D341Med (cell line): ENCODE results near the gene LMF1.
"Not testable (repeated sequence)": the region's sequence is repeated elsewhere in the genome, so short reads cannot be mapped to it uniquely, and the experiment has no call there.

ENCODE experiments used
- DNase-seq: peaks from one replicate; pipeline ENCODE4 v3.0.0; 2012; ENCODE audit warnings: low spot score

Gene LMF1

DNA sequence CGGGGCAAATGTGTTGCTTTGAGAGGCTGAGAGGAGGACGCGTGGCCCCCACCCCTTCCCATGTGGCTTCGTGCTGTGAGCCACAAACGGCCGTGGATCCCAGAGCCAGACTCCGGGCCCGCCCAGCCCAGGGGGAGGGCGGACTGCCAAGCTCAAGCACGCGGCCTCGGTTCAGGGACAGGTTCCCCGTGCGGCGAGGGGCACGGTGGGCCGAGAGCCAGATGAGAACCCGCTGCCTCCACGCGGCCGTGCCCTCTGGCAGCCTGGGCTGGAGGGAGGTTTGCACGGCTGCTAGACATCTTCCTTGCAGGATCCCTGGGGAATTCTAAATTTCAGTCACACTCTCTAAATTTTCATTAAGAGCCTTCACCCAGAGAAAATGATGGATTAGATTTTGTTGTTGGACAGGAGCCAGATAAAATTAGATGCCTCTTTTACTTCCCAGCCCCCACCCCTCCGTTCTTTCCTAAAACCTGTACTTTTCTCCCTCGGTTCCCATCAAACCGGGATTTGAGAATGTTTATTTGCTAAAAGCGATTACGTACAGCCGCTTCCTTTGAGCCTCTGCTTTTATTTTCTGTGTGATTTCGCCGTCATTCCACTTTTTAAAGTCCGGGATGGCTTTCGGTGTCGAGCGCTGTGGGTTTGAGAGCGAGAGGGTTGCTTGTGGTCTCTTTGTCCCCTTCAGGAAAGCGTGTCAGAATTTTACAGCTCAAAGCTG is 145.3 kb downstream of the LMF1 start:
- peak; percentile 67 for DNase-seq

DNA sequence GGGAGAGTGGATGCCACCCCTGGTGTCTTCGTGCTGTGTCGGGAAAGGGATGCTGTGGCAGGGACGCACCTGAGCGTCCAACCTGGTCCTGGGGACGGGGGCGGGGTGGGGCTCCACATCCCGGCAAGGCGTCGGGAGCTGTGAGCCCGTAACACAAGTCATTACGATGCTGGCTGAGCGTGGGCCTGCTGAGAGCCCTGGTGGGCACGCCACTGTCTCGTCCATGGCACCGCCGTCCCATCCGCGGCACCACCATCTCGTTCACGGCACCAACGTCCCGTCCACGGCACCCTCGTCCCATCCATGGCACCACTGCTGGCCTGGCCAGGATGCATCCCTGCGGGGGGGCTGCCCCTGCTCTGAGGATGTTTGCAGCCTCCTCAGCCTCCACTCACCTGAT is 146.2 kb downstream of the LMF1 start:
- DNase-seq: no peak

DNA sequence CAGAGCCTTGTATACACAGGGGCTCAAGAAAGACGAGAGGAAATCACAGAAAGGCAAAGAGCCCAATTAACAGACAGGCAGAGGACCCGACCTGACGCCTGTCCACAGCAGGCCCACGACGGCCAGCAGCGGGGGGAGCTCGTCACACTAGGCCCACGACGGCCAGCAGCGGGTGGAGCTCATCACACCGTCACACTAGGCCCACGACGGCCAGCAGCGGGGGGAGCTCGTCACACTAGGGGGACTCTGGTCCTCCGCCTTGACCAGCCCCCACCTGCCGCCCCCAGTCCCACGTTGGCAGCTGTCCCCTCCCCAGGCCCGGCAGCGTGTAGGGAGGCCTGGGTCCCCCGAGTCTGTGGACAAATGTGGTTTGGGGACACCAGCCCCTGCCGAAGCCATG is 146.6 kb downstream of the LMF1 start:
- no peak for DNase-seq

DNA sequence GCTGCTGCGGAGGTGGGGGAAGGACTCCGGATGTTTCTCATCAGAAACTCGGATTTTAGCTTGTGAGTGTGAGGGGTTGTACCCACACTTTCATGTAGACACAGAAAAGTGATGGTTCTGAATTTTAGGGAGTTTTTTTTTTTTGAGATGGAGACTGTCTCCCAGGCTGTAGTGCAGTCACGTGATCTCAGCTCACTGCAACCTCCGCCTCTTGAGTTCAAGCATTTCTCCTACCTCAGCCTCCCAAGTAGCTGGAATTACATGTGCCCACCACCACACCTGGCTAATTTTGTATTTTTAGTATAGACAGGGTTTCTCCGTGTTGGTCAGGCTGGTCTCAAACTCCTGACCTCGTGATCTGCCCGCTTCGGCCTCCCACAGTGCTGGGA is 147.9 kb downstream of the LMF1 start:
- DNase-seq: no peak

DNA sequence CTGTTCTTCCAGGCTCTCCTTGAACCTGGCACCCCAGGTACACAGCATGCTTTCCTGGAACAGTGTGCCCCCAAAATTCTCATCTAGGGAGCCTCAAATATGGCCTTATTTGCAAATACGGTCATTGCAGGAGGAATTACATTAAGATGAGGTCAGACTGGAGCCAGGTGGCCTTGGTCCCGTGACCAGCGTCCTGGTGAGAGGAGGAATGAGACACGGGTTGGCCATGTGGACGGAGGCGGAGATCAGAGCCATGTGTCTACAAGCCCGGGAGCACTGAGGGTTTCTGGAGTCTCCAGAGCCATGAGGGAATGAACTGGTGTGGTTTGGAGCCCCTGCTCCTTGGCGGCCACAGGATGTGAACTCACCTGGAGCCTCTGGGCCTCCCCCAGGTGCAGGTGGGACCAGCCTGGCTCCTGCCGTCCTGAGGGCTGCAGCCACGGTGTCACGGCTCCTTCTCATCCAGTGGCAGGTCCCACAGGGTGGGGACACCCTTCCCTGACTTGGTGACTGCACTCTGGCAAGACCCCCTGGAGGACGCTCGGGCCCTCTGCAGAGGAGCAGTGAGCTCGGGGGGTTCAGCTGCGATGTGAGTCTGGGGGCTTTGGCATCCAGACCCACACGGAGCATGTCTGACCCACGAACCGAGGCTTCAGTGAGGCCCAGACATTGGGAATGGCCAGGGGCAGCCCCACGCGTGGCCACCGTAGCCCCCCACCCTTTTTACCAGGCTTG is 148.4 kb downstream of the LMF1 start:
- no peak for DNase-seq

DNA sequence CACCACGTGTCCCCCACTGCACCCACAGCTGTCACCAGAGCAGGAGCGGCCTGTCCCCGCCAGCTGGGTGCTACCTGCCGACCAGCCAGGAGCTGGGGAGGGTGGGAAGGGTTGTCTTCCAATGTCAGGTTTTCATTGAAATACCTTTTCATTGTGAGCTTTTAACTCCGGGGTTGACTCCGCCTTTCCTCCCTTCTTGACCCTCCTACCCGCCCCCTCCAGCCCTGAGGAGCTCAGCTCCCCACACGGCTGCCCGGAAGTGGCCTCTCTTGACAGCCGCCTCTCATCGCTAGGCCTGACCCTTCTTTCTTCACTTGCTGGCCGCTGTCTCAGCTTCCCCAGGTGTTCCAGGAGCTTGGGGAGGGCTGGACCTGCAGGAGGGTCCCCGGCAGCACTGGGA is 149.0 kb downstream of the LMF1 start:
- DNase-seq: no peak

DNA sequence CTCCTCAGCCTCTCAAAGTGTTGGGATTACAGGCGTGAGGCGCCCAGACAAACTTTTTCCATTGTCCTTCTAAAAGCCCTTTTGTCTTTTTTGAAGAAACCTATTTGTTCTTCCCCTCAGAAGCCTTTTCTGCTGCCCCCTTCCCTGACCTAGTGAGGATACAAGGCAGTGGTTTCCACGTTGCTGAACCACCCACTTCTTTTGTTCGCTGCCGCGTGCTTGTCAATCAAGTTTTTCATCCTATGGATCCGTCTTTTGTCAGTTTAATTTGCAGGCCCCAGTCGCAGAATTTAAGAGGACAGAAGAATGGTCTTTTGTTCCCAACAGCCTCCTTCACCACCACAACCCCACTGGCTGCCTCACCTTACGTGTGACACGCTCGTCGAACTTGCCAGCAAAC is 150.0 kb downstream of the LMF1 start:
- DNase-seq: no peak

DNA sequence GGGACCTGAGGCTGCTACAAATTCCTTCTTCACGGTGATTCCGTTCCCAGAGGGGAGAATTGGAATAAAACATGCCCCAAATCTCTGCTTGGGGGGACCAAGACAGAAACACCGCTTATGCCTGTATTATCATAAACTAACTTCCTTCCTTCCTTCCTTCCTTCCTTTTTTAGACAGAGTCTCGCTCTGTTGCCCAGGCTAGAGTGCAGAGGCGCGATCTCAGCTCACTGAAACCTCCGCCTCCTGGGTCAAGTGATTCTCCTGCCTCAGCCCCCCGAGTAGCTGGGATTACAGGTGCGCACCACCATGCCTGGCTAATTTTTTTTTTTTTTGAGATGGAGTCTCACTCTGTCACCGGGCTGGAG is 150.8 kb downstream of the LMF1 start:
- DNase-seq: not testable (repeated sequence)

DNA sequence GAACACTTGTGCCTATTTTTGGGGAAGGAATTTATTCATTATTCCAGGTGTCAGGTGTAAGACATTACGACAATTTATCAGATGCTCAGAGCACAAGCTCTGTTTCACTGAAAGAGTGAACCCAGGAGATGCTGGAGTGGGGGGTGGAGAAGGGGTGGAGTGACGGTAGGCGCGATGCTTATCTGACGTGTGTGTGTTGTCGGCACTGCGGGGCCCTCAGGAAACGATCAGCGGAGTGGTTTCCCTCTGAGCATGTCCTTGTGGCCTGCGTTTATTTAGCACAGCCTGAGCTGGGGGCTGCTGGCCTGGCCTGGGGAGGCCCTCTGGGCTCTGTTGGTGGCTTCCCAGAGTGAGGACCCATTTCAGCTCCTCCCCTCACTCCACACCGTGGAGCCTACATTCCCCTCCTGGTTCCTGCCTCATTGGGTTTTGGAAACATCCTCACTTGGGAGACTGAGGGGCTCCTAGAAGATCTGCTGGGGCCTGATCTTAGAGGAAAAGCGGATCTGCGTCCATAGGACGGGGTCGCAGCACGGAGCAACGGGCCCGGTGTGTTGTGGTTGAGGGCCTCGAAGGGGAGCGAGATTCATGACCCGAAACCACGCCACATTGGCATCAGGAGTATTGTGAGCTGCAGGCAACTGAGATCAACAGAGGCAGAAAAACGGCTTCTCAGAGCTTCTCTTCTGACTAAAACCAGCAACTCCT is 151.3 kb downstream of the LMF1 start:
- no peak for DNase-seq

DNA sequence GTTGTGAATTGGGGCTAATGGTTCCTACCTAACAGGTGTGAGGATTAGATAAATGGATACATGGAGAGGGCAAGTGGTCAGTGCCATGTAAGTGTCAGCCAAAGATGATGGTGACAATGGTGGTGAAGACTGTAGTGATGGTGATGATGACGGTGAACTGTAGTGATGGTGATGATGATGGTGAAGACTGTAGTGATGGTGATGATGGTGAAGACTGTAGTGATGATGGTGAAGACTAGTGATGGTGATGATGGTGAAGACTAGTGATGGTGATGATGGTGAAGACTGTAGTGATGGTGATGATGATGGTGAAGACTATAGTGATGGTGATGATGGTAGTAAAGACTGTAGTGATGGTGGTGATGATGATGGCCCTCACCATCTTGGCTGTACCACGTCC is 152.2 kb downstream of the LMF1 start:
- DNase-seq: no peak

DNA sequence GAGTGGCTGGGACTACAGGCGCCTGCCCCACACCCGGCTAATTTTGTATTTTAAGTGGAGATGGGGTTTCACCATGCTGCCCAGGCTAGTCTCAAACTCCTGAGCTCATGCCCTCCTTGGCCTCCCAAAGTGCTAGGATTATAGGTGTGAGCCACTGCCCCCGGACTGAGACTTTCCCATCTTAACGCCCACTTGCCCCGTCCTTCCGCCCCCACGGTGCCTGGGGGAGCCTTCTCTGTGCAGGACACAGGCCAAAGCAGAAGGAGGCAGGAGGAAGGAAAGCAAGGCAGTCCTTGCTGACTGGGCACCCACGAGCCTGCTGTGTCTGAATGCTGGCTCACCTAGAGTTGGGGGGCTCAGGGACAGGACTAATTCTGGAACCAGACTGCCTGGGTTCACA is 152.7 kb downstream of the LMF1 start:
- no peak for DNase-seq

DNA sequence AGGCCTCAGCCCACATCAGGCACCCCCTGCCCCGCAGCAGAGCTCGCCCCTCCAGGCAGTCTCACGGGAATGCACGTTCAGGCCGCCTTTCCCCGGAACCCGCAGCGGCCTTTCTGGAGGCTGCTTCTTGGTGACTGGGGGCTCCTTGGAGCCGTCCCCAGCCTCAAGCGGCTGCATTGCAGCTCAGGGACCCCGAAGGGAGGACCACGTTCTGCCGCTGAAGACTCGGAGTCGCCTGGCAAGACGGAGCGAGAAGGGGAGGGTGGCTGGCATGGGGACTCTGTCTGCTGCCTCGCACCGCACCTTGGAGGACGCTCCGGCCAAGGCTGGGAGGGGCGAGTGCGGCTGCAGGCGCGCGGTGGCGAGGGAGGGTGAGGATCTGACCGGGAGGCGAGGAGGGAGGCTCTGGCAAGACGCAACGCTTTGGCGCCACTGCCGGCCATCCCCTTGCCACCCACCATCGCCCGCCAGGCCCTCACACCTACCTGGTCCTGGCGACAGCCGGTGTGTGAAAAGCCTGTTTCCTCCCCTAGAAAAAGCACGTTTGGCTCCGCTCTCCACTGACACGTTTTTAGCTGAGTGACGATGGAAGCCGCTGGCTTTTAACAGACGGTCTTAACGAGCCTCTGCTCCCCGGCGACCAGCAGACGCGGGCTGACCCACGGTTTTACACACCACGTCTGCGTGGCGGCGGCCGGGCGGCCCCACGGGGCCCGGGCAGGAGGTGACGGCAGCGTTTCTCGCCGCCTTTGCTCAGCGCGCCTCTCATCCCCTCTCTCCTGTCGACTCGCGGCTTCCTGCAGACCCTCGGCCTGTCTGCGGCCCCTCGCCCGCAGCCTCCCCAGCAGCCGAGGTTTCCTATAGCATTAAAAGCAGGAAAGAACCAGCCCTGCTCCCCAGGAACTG is 153.5 kb downstream of the LMF1 start:
- no peak for DNase-seq

DNA sequence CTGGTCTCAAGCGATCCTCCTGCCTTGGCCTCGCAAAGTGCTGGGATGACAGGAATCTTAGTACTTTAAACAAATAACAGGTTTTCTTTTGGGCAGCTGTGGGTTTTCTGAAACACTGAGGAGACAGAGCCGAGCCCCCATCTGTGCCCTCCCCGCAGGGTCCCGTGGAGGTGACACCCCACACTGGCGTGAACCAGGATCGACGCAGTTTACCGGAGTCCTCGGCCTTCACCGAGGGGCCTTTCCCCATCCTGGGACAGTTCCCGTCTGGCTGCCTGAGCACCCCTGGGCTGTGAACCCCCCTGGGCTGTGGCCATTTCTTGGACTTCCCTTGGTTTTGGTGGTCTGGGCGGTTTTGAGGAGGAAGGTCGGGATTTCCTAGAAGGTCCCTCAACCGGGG is 154.9 kb downstream of the LMF1 start:
- no peak for DNase-seq

DNA sequence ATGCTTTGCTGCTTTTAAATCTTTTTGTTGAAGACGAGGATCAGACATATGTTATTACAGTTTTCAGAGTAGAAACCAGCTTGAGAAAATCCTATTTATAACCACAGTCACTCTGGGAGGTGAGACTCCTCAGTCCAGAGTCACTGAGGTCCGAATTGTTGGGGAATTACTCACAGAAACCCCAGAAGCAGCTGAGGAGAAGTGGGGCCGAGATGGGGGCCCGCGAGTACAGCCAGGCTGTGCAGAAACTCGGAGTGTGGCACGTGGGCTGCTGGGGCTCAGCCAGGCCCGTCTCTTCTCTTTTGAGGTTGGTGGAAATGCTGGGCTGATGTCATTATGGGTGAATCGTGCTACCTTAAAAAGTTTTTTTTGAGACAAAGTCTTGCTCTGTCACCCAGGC is 155.8 kb downstream of the LMF1 start:
- no peak for DNase-seq

DNA sequence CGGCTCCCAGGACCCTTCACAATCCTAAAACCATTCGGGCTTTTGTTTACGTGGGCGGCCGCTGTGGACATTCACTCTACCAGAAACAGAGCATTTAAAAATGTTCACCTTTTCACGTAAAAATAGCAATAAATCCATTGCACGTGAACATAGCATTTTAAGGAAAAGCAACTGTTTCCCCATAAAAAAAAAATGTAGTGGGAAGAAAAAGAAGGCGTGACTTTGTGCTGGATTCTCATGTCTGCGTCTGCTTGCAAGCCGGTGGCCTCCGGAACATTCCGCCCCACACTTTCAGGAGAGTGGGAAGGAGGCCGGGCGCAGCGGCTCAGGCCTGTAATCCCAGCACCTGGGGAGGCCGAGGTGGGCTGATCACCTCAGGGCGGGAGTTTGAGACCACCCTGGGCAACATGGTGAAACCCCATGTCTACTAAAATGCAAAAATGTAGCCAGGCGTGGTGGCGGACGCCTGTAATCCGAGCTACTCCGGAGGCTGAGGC is 156.8 kb downstream of the LMF1 start:
- DNase-seq: no peak

DNA sequence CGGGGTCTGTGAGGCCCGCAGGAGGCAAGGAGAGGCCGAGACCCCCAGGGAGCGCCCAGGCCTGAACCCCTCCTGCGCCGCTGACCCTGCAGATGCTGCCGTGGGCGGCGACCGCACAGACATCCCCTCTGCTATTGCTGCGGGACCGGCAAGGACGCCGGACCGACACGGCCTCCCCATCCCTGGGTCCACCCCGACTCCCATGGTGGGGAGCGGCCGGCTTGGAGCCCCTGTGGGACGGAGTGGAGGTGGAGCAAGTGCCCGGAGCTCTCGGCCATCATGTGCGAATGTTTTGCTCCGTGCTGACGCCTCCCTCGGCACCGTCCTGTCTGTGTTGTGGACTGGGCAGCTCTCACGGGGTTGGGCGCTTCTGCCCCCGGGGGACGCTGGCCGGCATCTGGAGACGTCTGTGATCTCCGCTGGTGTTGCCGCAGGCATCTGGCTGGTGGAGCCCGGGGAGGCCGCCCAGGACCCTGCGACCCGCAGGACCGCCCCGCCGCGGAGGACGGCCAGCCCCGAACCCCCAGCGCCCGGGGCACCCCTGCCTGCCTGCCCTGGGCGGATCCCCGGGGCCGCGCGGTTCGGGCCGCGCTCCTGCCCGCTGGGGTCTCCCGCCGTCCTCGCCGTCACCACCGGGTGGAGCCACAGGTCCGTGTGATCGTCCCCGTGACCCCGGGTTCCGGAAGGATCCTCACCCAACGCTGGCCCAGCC is 157.4 kb downstream of the LMF1 start:
- DNase-seq: peak; percentile 88

DNA sequence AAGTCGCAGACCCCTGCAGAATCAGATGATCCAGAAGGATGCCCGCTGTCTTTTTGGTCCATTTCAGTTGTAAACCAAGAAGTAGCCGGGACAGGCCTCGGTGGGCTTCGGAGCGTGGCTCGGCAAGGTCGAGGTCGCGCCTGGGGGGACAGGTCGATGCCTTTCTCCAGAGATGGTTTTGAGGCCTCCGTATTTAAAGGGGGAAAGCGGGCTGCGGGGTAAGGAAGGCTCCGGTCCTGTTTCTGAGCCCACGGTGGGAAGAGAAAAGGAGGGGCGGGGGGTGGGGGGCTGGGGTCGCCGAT is 162.7 kb downstream of the LMF1 start:
- no peak for DNase-seq

DNA sequence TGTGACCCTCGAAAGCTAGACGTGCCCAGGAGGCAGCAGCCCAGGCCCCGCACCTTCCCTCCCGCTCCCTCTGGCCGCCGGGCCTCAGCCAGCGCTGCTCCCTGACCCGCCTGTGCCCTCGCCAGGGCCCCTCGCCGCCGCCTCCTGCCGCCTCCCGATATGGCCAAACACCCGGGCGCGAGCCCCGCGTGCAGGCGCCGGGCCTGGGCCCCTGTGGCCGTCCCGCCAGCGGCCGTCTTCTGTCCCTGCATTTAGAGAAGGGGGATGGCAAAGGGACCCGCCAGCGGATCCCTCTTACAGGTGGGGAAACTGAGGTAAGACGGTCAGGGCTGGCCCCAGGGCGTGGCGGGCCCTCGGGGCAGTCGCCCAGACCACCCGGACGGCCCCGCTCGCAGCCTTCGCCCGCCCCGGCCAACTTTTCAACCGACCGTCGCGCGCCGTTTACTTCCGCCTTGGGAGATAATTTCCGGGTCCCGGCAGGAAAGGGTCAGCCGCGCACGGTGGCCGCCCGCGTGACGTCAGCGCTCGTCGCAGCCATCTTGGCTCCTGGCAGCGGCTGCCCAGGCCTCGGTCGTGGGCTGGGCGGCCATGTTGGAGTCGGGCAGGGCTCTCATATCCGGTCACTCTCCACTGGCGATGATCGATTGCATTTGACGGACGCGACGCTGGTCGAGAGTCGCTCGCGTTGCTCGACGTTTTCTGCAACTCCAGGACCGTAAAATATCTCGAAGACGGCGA is 163.3 kb downstream of the LMF1 start:
- peak; percentile 91 for DNase-seq

DNA sequence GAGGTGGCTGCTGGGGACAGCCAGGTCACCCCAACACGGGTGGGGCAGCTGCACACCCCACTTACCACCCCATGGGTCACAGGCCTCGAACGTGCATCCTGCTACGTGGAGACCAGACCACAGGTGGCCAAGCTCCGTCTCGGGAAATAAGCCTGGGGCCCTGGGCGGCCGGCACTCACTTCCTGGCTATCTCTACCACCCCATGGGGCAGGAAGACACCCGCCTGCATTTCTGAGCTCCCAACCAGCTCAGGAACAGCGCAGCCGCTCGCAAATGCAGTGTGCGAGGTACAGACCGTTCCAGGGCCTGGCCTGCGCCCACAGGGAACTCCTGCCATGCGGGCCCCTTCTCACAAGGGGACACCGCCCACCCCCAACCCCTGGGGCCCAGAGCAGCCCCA is 165.3 kb downstream of the LMF1 start:
- DNase-seq: no peak

DNA sequence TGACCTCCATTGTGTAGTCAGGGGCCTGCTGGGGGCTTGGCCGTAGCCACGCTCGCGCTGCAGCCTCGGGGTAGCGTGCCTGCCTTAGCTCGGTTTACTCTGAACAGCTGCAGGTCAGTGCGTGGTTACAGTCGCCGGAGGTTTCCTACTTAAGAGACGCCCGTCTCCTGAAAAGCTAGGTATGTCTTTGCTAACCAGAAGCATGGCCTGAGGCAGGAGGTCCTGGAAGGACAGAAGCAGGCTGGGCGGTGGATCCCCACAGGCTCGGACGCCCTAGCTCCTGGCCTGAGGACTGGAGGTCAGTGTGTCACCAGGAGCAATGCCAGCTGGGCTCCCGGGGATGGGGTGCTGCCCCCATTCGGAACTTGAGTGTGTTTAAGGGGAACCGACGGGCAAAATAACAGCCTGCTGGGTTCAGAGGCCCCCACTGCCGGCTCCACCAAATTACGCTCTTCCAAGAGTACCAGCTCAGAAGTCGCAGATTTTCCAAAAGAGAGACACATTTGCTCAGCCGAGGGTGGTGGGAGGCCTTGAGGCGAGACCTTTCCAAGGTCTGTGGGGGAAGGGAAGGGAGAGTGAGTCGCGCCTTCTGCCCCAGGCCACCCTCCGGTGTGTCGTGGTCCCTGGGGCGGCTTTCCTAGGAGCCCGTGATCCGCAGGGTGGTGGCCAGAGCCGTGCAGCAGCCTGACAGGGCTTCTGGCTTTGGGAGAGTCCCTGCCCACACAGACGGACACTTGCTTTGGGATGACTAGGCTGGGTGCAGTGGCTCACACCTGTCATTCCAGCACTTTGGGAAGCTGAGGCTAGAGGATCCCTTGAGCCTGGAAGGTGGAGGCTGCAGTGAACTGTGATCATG is 166.4 kb downstream of the LMF1 start:
- DNase-seq: no peak
